H1 (cell line): ENCODE measurements around the gene MKRN2OS. TPM values are rescaled to one million over a fixed set of nuclear protein-coding genes. Genes with fewer than 3 reads are reported as not detected.

Source experiments
- CTCF ChIA-PET: fragments of 300-600 bp; sonication (Branson Sonifier 250); formaldehyde crosslinking; loops from one replicate; lab custom pipeline; 2021; ENCODE audit not compliant: partially characterized antibody; lab: Charles Lee
- POLR2A ChIA-PET: fragments of 300-600 bp; sonication (Branson Sonifier 250); formaldehyde crosslinking; loops from one replicate; lab custom pipeline; 2021; ENCODE audit warnings: inconsistent platforms; ENCODE audit not compliant: partially characterized antibody; lab: Charles Lee
- DNase-seq, 2 experiments: peaks; one replicate each; pipeline versions ENCODE4 v3.0.0 to v3.0.0-alpha.2; 2010 to 2022; ENCODE audit warnings: low spot score in 2 of 2, low read depth in 1 of 2, mixed read lengths in 1 of 2
- FAIRE-seq: peaks from 2 replicates; lab custom pipeline; 2011; peaks lifted over from hg19 to GRCh38; lab: Jason Lieb, UNC
- H2AFZ ChIP-seq: 2 replicates; pipeline ENCODE4 v1.8.1; 2012; ENCODE audit warnings: low read length, inconsistent platforms
- H2AK5ac ChIP-seq: 2 replicates; pipeline ENCODE4 v1.6.1; 2013; ENCODE audit warnings: low read depth, low read length
- H2BK120ac ChIP-seq: replicated peaks from 2 replicates; pipeline ENCODE3; 2013; ENCODE audit warnings: low read depth, low read length, inconsistent platforms
- H2BK12ac ChIP-seq: 2 replicates; pipeline ENCODE4 v1.6.1; 2013; ENCODE audit warnings: low read depth, low read length
- H2BK15ac ChIP-seq: 2 replicates; pipeline ENCODE4 v1.6.1; 2013; ENCODE audit warnings: low read length
- H2BK20ac ChIP-seq: 2 replicates; pipeline ENCODE4 v1.6.1; 2013; ENCODE audit warnings: low read length
- H2BK5ac ChIP-seq: 2 replicates; pipeline ENCODE4 v1.6.1; 2013; ENCODE audit warnings: low read depth, low read length
- H3K14ac ChIP-seq: 2 replicates; pipeline ENCODE4 v1.6.1; 2013; ENCODE audit warnings: inconsistent platforms; ENCODE audit not compliant: insufficient read length
- H3K18ac ChIP-seq: 2 replicates; pipeline ENCODE4 v1.6.1; 2013; ENCODE audit warnings: low read length; ENCODE audit errors: extremely low read depth
- H3K23ac ChIP-seq: 2 replicates; pipeline ENCODE4 v1.6.1; 2013; ENCODE audit warnings: inconsistent platforms; ENCODE audit not compliant: insufficient read length
- H3K23me2 ChIP-seq: 2 replicates; pipeline ENCODE4 v1.6.1; 2013; ENCODE audit warnings: low read depth, low read length
- H3K27ac ChIP-seq: 2 replicates; pipeline ENCODE4 v1.6.1; 2011; ENCODE audit warnings: low read depth, low read length, inconsistent platforms
- H3K27me3 ChIP-seq, 4 experiments: replicated peaks in 1 of 4; 1 replicate in 1 of 4; 2 replicates in 3 of 4; pipeline versions ENCODE4 v1.6.1 to v1.8.1; 2011 to 2013; ENCODE audit warnings: low read length in 3 of 4, mild to moderate bottlenecking in 3 of 4, inconsistent platforms in 2 of 4, mixed read lengths in 2 of 4, moderate library complexity in 1 of 4; ENCODE audit not compliant: control insufficient read depth in 3 of 4, insufficient read depth in 3 of 4; ENCODE audit errors: extremely low read depth in 1 of 4
- H3K36me3 ChIP-seq, 4 experiments: 2 replicates each; pipeline versions ENCODE4 v1.6.1 to v1.8.1; 2011 to 2013; ENCODE audit warnings: mild to moderate bottlenecking in 4 of 4, low read length in 3 of 4, moderate library complexity in 2 of 4, control low read depth in 1 of 4, inconsistent platforms in 1 of 4; ENCODE audit not compliant: insufficient read depth in 4 of 4, control insufficient read depth in 2 of 4
- H3K4ac ChIP-seq: replicated peaks from 2 replicates; pipeline ENCODE3; 2013; ENCODE audit warnings: low read length, low read depth, mixed read lengths, inconsistent platforms; ENCODE audit not compliant: insufficient read length
- H3K4me1 ChIP-seq, 4 experiments: replicated peaks in 1 of 4; 1 replicate in 1 of 4; 2 replicates in 3 of 4; pipeline versions ENCODE4 v1.6.1 to v1.8.1; 2011 to 2013; ENCODE audit warnings: low read length in 3 of 4, inconsistent platforms in 2 of 4, mixed read lengths in 1 of 4; ENCODE audit not compliant: insufficient read depth in 4 of 4, control insufficient read depth in 3 of 4
- H3K4me2 ChIP-seq, 2 experiments: 2 replicates each; pipeline versions ENCODE4 v1.6.1 to v1.8.1; 2011 to 2013; ENCODE audit warnings: low read depth in 2 of 2, low read length in 2 of 2, control low read depth in 1 of 2, inconsistent platforms in 1 of 2, mild to moderate bottlenecking in 1 of 2; ENCODE audit not compliant: insufficient read depth in 1 of 2
- H3K4me3 ChIP-seq, 4 experiments: fragments of 200-600, 300-600 bp in 1 of 4; sonication (generic), shearing (Covaris generic), sonication (Bioruptor Twin) in 1 of 4; 2 replicates each; pipeline versions ENCODE4 v1.5.1 to v1.8.1; 2011 to 2016; ENCODE audit warnings: low read length in 4 of 4, low read depth in 3 of 4, control low read depth in 2 of 4, inconsistent platforms in 2 of 4, mild to moderate bottlenecking in 2 of 4, mixed read lengths in 1 of 4, moderate library complexity in 1 of 4; ENCODE audit not compliant: insufficient read depth in 2 of 4; ENCODE audit errors: extremely low read depth in 1 of 4
- H3K56ac ChIP-seq: replicated peaks from 2 replicates; pipeline ENCODE3; 2013; ENCODE audit warnings: low read depth, mild to moderate bottlenecking, mixed read lengths, low read length, inconsistent platforms; ENCODE audit not compliant: insufficient read length
- H3K79me1 ChIP-seq: 2 replicates; pipeline ENCODE4 v1.6.1; 2013; ENCODE audit warnings: low read depth, low read length, control low read depth
- H3K79me2 ChIP-seq, 2 experiments: 2 replicates each; pipeline versions ENCODE4 v1.6.1 to v1.8.1; 2012 to 2013; ENCODE audit warnings: low read length in 2 of 2, mild to moderate bottlenecking in 2 of 2, inconsistent platforms in 1 of 2; ENCODE audit not compliant: insufficient read depth in 2 of 2, control insufficient read depth in 1 of 2
- H3K9ac ChIP-seq, 4 experiments: replicated peaks in 1 of 4; 1 replicate in 1 of 4; 2 replicates in 3 of 4; pipeline versions ENCODE4 v1.6.1 to v1.8.1; 2011 to 2013; ENCODE audit warnings: low read depth in 3 of 4, low read length in 3 of 4, control low read depth in 2 of 4, mild to moderate bottlenecking in 2 of 4, moderate library complexity in 2 of 4, inconsistent platforms in 1 of 4; ENCODE audit errors: extremely low read depth in 1 of 4
- H3K9me3 ChIP-seq, 2 experiments: 2 replicates each; pipeline versions ENCODE4 v1.6.1 to v1.8.1; 2012 to 2013; ENCODE audit warnings: mild to moderate bottlenecking in 2 of 2, moderate library complexity in 2 of 2, control low read depth in 1 of 2, inconsistent platforms in 1 of 2, low read depth in 1 of 2, low read length in 1 of 2, mixed read lengths in 1 of 2; ENCODE audit not compliant: insufficient read depth in 2 of 2
- H4K20me1 ChIP-seq, 2 experiments: replicated peaks in 1 of 2; 2 replicates each; pipeline versions ENCODE3 to v1.8.1; 2011 to 2013; ENCODE audit warnings: inconsistent platforms in 2 of 2, low read length in 2 of 2, mild to moderate bottlenecking in 1 of 2; ENCODE audit not compliant: insufficient read depth in 2 of 2, control insufficient read depth in 1 of 2
- H4K5ac ChIP-seq: 2 replicates; pipeline ENCODE4 v1.6.1; 2013; ENCODE audit warnings: low read length, low read depth, mixed read lengths, inconsistent platforms; ENCODE audit not compliant: insufficient read length
- H4K8ac ChIP-seq: 2 replicates; pipeline ENCODE4 v1.8.0; 2013; ENCODE audit warnings: mild to moderate bottlenecking, moderate library complexity, low read length, inconsistent platforms; ENCODE audit not compliant: insufficient read depth; ENCODE audit errors: extremely low read depth
- H4K91ac ChIP-seq: replicated peaks from 2 replicates; pipeline ENCODE3; 2013; ENCODE audit warnings: low read length, mixed read lengths, inconsistent platforms; ENCODE audit not compliant: insufficient read length
- BCL11A ChIP-seq, 2 experiments: IDR thresholded peaks; one replicate each; pipeline ENCODE4 v1.6.1; 2011; ENCODE audit warnings: low read depth in 2 of 2, low read length in 2 of 2, mild to moderate bottlenecking in 2 of 2
- JUN ChIP-seq: IDR thresholded peaks from 2 replicates; pipeline ENCODE4 v1.6.1; 2011; ENCODE audit warnings: low read depth, mild to moderate bottlenecking, improper control_type of control experiment, low read length
- KDM1A ChIP-seq: fragments of 200-600, 300-600 bp; sonication (generic); IDR thresholded peaks from 2 replicates; pipeline ENCODE4 v1.7.1; 2016; ENCODE audit warnings: mild to moderate bottlenecking, low read length, borderline replicate concordance
- RXRA ChIP-seq: IDR thresholded peaks from 2 replicates; pipeline ENCODE4 v1.6.1; 2011; ENCODE audit warnings: low read depth, mild to moderate bottlenecking, low read length, moderate library complexity; ENCODE audit not compliant: insufficient read depth
- SIX5 ChIP-seq: IDR thresholded peaks from 2 replicates; pipeline ENCODE4 v1.6.1; 2011; ENCODE audit warnings: mild to moderate bottlenecking, low read depth, low read length
- TBP ChIP-seq: IDR thresholded peaks from 2 replicates; pipeline ENCODE4 v1.6.1; 2011; ENCODE audit warnings: low read depth, low read length, improper control_type of control experiment
- TEAD4 ChIP-seq: IDR thresholded peaks from 2 replicates; pipeline ENCODE4 v1.6.1; 2012; ENCODE audit warnings: low read depth, low read length, inconsistent platforms, mixed read lengths
- YY1 ChIP-seq: IDR thresholded peaks from 2 replicates; pipeline ENCODE4 v1.6.1; 2011; ENCODE audit warnings: low read depth, mild to moderate bottlenecking, low read length
- WGBS, 2 experiments: shearing (Covaris generic) in 1 of 2; methylation state at CpG; one replicate each; pipeline versions ENCODE4 v1.1.6 to v1.1.7; 2013 to 2015; ENCODE audit warnings: low lambda C conversion rate in 2 of 2, mixed read lengths in 2 of 2, inconsistent platforms in 1 of 2, low coverage in 1 of 2, missing lambda C conversion rate in 1 of 2; ENCODE audit not compliant: insufficient replicate concordance in 2 of 2, insufficient coverage in 1 of 2, insufficient read length in 1 of 2; ENCODE audit errors: extremely low coverage in 1 of 2, missing lambda C conversion rate in 1 of 2; 5-methylcytosine and 5-hydroxymethylcytosine counted together
- polyA plus RNA-seq, 7 experiments: library from polyadenylated mRNA; depleted of rRNA in 3 of 7; stranded (reverse) in 5 of 7; unstranded in 2 of 7; fragments of >200 nt in 5 of 7; fragments of 200-250 nt in 2 of 7; gene quantifications; 1 replicate in 5 of 7; 2 replicates in 1 of 7; 4 replicates in 1 of 7; pipeline versions ENCODE4 v1.2.1 to v1.2.3, GENCODE V29; 2011 to 2013; ENCODE audit warnings: missing spikeins in 2 of 7, mixed read lengths in 2 of 7
- total RNA-seq: library from RNA; stranded (reverse); fragmentation: NEBNext Ultra II Directional; extraction: Animal tissue kit (Norgen Biotek cat#: 25700); gene quantifications from 2 replicates; pipeline ENCODE4 v1.2.1, GENCODE V29; 2021
- TF ChIP-seq, protein P1 (sequence below): IDR thresholded peaks from 2 replicates; pipeline ENCODE4 v1.6.1; 2012; ENCODE audit warnings: inconsistent platforms

Gene MKRN2OS
- total and polyA plus RNA-seq, 2 of the 8 experiments (the other 6 are each of a cell fraction or from before 2014, with no cell fraction given), result 0.15 to 0.41 TPM

- Histone ChIP-seq H3K4ac (no peak overlapping the region), H3K79me2 (no peaks in the 10 kb centered on the region), H3K36me3 (peaks cover 8 to 47% (median 23%) of the 10 kb centered on the region in 4 experiments), H3K9me3 (no peaks in the 10 kb centered on the region), H2BK12ac (no peak overlapping the region), H3K27me3 (no peaks in the 10 kb centered on the region), H2BK20ac (no peak overlapping the region), H3K4me2 (no peak overlapping the region), H2AFZ (no peak overlapping the region), H3K56ac (no peak overlapping the region), H3K23ac (no peak overlapping the region), H3K79me1 (no peaks in the 10 kb centered on the region), H3K9ac (no peak overlapping the region), H3K4me1 (no peaks in the 10 kb centered on the region), H2BK15ac (no peak overlapping the region), H3K23me2 (no peaks in the 10 kb centered on the region), H2BK5ac (no peak overlapping the region), H4K8ac (no peak overlapping the region), H4K20me1 (no peaks in the 10 kb centered on the region), H4K91ac (no peak overlapping the region), H2BK120ac (no peak overlapping the region), H4K5ac (no peak overlapping the region), H3K14ac (no peak overlapping the region), H2AK5ac (no peak overlapping the region), H3K18ac (no peak overlapping the region), H3K4me3 (no peak overlapping the region), H3K27ac (no peak overlapping the region)
- DNase-seq, result no peak
- POLR2A ChIA-PET, result interaction anchor here (0.6 to 3.0 kb wide), 5 partner anchors 9 to 111 kb away, joined by 3 to 9 read pairs (median 3); no protein-coding TSS in a partner anchor
- 85% methylated on average over 8 of the region's 8 CpGs; no CpG with 5 or more reads in 1 of the 2 experiments for WGBS, 2 experiments
- CTCF ChIA-PET, result interaction anchor here (1.2 to 5.1 kb wide), 4 partner anchors 12 to 441 kb away, joined by 3 to 32 read pairs (median 3); no protein-coding TSS in a partner anchor
- FAIRE-seq, result no peak
- TF ChIP-seq TEAD4 (no peak), BCL11A (IDR thresholded peaks at IDR 0.05; ENCODE audit: low read depth in 2 of 2, low read length in 2 of 2) (no peak), SIX5 (no peak), KDM1A (no peak), RXRA (no peak), YY1 (no peak), JUN (no peak), TBP (no peak)
- TF ChIP-seq, protein P1, sequence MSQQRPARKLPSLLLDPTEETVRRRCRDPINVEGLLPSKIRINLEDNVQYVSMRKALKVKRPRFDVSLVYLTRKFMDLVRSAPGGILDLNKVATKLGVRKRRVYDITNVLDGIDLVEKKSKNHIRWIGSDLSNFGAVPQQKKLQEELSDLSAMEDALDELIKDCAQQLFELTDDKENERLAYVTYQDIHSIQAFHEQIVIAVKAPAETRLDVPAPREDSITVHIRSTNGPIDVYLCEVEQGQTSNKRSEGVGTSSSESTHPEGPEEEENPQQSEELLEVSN, result no peak
Observed at GRCh38 chr3:12507591-12508281, 37.6 kb downstream of the MKRN2OS start.
